ENCODE data around the gene IL4R.

The IL4R gene

DNA sequence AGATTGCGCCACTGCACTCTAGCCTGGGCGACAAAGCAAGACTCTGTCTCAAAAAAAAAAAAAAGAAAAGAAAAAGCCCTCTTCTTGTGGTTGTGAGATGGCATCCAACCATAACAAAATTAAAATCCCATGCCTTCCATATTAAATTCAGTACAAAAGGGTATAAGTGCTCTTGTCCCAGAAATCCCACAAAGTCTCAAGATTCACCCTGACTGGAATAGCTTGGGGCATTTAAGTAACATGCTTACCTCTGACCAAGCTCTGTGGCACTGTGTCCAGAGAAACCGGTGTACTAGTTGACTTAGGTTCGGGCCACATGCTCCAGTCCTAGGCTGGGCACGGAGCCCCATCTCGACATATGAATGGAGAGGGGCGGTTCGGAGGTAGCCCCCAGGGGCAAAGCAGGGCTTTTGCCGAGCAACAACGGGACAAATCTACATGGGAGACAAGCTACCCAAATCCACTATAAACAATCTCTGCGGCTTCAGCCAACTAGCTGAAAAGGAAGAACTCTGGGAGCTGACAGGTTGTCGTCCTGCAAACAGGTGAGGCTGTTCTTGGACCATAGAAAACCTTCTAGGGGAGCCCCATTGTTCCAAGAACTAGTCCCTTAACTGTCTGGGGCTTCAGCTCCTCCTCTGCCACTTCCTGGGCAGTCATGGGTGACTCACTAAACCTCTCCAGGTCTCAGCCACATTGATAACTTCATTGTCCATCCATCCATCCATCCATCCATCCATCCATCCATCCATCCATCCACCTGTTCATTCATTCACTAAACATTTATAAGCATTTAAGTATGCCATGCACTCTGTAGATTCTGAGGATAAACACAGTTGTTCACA lies 10.3 kb upstream of the IL4R start:
- TF ChIP-seq, protein P1, sequence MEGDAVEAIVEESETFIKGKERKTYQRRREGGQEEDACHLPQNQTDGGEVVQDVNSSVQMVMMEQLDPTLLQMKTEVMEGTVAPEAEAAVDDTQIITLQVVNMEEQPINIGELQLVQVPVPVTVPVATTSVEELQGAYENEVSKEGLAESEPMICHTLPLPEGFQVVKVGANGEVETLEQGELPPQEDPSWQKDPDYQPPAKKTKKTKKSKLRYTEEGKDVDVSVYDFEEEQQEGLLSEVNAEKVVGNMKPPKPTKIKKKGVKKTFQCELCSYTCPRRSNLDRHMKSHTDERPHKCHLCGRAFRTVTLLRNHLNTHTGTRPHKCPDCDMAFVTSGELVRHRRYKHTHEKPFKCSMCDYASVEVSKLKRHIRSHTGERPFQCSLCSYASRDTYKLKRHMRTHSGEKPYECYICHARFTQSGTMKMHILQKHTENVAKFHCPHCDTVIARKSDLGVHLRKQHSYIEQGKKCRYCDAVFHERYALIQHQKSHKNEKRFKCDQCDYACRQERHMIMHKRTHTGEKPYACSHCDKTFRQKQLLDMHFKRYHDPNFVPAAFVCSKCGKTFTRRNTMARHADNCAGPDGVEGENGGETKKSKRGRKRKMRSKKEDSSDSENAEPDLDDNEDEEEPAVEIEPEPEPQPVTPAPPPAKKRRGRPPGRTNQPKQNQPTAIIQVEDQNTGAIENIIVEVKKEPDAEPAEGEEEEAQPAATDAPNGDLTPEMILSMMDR (IDR thresholded peaks at IDR 0.05; ENCODE audit: low read depth, low read length): no peak
- DNase-seq (ENCODE audit: extremely low read depth, low read depth): no peak

DNA sequence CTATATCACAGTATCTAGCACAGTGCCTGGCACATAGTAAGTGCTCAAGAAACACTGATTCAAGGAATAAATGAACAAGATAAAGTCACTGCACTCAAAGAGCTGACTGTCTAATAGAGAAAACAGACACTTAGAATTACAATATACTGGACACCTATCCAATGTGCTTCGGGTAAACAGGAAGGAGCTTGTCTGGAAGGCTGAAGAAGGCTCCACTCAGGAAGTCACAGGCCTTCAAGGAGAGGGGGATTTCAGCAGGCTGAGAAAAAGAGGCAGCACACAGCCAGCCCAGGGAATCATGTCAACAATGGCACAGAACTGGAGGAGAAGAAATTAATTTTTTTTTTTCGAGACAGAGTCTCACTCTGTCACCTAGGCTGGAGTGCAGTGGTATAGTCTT lies 9.7 kb upstream of the IL4R start:
- DNase-seq (ENCODE audit: extremely low read depth, low read depth): no peak
- TF ChIP-seq, protein P1 (IDR thresholded peaks at IDR 0.05; ENCODE audit: low read depth, low read length): no peak

DNA sequence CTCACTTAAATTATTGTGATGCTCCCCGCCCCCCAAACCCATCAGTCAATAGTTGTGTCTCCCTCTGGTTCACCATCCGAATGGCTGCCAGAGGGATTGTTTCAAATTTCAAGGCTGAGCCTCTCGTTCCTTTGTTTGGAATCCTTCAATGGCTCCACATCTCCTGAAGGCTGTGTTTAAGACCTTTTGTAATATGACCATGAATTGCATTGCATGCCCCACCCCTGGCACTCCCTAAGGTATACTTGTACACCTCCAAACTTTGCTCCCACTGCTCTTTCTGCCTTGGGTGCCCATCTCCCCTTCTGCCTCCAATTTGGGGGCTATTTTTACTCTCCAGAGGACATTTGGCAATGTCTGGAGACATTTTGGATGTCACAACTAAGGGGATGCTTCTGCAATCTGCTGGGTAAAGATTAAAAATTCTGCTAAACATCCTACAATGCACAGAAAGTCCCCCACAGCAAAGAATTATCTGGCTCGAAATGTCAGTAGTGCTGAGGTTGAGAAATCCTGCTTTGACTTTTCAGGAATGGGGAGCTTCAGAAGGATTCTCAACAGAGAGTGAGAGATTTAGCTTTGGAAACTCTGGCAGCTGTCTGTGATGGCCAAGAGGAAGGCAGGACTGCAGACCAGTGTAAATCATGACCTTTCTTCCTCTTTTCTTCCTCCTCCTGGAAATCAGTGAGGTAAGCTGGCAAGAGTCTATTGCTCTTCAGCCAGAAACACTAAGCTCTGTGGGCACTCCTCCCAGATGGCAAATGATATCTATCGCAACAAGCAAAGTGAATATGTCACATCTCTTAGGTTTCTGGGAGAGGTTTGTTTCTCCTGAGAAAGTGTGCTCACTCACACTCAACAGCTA lies 8.7 kb upstream of the IL4R start:
- TF ChIP-seq, protein P1 (IDR thresholded peaks at IDR 0.05; ENCODE audit: low read depth, low read length): no peak
- no peak for DNase-seq (ENCODE audit: extremely low read depth, low read depth)

DNA sequence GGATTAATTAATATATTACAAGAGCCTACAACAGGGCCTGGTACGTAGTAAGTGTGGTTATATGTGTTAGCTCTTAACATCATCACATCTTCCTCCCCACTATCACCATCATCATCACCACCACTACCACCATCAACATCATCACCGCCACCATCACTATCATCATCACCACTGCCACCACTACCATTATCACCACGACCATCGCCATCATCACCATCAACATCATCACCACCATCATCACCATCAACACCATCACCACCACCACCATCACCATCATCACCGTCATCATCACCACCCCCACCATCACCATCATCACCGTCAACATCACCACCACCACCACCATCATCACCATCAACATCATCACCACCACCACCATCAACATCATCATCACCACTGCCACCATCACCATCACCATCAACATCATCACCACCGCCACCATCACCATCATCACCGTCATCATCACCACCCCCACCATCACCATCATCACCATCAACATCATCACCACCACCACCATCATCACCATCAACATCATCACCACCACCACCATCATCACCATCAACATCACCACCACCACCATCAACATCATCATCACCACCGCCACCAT lies 7.8 kb upstream of the IL4R start:
- TF ChIP-seq, protein P1 (IDR thresholded peaks at IDR 0.05; ENCODE audit: low read depth, low read length): no peak
- no peak for DNase-seq (ENCODE audit: extremely low read depth, low read depth)

DNA sequence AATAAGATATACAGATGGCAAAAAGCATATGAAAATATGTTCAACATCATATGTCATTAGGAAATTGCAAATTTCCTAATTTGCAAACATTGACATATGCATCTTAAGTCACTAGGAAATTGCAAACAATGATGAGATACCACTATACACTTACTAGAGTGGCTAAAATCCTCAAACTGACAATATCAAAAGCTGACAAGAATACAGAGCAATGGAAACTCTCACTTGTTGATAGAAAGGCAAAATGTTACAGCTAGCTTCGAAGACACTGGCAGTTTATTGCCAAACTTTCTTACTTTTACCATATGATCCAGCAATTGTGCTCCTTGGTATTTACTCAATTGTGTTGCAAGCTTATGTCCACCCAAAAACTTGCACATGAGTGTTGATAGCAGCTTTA lies 5.0 kb upstream of the IL4R start:
- DNase-seq (ENCODE audit: extremely low read depth, low read depth): no peak
- TF ChIP-seq, protein P1 (IDR thresholded peaks at IDR 0.05; ENCODE audit: low read depth, low read length): no peak

DNA sequence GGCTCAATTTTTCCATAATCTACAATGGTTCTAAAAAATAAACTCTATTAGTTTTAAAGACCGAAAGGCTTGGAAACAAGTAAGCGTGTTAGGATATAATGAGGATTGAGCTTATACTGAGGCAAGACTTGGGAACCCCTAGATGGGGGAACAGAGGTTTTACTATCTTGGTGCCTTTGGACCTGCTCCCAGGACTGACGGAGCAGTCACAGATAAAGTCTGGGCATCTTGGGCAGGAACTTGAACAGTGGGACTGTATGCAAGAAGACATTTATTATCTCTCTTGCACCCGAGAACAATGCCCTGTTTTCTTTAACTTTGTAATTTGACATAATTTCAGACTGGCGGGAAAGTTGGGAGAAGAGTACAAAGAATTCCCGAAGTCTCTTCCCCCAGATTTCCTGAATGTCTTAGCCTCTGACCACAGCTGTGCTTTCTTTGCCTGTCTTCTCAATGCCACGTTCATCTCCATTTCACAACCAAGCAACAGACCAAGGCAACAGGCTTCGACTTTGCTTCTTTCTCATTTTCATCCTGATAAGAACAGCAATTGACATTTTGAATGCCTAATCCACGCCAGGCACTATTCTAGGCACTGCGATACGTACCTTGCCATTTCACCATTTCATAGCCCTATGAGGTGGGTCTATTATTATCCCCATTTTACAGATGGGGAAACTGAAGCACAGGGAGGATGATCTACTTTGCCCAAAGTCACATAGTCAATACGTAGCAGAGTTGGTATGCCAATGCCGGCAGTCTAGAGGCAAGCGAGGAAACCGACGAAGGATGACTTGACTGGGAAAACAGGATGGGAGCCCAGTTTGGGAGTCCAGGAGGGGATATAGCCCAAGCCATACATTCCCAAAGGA lies 3.0 kb upstream of the IL4R start:
- no peak for DNase-seq (ENCODE audit: extremely low read depth, low read depth)
- TF ChIP-seq, protein P1 (IDR thresholded peaks at IDR 0.05; ENCODE audit: low read depth, low read length): no peak
